ENCODE data around the gene NIM1K.

GRCh38 chr5:43274435-43275114, 82.5 kb downstream of the NIM1K start:
- TF ChIP-seq CTCF (IDR thresholded peaks at IDR 0.05) (no peak), EZH2 (IDR thresholded peaks at IDR 0.05; ENCODE audit: borderline replicate concordance, insufficient read depth, low read depth, low read length, poor library complexity, severe bottlenecking) (no peak)
